GM19099 (cell line): ENCODE results near the gene LIG3.

ENCODE experiments used
- POLR2A ChIP-seq: IDR thresholded peaks from 3 replicates; pipeline ENCODE4 v1.6.1; 2011; ENCODE audit warnings: low read depth; ENCODE audit not compliant: insufficient read length; ENCODE audit errors: extremely low read depth

Gene LIG3

DNA sequence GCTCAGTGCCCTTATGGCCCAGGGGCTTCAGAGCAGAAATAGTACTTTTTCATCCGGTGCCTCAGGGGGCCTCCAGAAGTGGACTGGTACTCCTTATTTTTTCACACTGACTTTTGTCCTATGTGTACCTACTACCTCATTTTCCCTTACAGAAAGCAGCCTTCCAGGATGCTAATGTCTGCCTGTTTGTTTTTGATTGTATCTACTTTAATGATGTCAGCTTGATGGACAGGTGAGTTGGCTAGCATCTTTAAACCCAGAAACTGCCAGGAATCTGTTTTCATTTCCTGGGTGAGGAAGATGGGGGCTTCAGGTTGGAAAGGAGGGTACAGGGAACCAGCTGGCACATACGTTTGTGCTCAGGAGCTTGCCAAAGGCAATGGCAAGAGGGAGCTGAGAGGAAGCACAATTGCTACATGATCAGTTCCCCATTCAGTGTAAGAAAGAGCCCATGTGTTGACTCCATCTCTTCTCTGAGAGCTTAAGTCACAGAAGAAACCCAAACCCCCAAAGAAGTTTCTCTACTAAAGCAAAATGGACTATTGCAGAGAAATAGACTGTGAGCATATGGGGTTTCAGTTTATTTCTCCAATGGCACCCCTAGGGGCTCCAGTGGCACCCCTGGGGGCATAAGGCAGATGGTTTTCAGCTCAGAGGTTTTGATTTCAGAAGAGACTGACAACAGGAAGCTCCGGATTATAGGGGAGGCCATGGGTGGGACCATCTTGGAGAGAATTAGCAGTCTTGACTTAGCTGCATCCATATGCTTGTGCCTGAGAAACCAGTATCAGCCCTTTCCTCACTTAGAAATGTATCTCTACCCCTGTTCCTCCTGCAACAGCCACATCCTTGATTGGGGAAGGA is 16.3 kb downstream of the LIG3 start:
- no peak for TF ChIP-seq POLR2A

DNA sequence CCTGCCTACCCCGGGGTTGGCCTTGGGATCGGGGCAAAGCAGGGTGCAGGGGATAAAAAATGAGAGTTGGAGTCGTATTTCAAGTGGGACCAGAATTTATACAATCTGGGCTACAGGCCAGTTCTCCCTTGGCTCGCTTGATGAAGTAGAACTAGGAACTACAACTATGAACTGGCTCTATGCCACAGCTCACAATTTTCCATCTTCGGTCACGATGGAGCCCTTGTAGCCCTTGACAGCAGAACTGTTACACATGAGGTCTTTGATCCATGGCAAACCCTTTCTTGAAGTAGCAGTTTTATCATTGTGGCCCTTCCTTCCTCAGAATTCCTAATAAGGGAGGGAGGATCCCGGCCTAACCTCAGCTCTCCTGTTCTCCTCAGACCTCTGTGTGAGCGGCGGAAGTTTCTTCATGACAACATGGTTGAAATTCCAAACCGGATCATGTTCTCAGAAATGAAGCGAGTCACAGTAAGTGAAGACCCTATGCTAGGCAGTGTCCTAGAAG is 17.1 kb downstream of the LIG3 start:
- no peak for TF ChIP-seq POLR2A

DNA sequence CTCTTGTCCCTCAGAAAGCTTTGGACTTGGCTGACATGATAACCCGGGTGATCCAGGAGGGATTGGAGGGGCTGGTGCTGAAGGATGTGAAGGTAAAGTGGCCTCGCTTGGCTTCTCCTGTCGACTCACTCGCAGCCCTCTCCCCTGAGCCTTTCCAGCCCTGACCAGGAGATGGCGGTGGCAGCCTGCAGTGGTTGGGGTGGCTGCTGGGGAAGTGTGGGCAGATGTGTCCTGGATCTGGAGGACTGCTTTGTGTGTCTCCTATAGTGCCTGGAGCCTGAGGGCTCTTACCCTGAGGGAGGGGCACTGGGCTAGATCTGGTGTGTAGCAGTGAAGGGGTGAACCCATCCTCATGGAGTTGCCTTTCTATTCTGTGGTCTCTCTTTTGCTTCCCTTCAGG is 17.9 kb downstream of the LIG3 start:
- no peak for TF ChIP-seq POLR2A

DNA sequence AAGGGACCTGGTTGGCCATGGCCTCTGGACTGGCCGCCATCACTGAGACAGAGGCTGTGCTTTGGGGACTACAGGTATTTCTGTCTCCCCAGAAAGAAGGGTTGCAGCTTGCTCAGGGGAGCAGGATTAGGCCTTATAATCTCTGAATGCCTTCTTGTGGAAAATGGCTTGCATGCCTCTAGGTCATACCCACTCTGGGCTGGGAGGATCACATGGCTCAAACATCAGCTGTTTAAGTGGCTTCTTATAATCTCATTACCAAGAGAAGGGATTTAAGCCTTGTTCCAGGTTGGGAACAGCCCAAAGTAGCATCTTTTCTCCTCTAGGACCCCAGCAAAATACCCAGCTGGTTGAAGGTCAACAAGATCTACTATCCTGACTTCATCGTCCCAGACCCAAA is 19.1 kb downstream of the LIG3 start:
- no peak for TF ChIP-seq POLR2A

DNA sequence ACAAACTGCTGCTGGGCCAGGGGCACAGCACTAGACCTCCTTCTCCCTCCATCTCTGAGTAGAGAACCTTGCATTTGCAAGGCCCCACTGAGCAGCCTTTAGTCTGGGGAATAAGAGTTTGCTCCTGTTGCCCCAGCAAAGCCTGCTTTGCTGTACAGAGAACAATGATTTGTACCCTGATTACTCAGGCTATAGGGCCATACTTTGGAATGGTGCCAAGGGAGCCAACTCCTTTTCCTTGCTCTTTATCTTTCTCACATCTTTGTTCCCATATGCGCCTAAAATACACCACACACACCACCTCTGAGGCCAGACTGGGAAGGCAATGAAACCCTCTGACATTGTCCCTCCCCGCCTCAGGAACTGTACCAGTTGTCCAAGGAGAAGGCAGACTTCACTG is 21.2 kb downstream of the LIG3 start:
- TF ChIP-seq POLR2A, result no peak

DNA sequence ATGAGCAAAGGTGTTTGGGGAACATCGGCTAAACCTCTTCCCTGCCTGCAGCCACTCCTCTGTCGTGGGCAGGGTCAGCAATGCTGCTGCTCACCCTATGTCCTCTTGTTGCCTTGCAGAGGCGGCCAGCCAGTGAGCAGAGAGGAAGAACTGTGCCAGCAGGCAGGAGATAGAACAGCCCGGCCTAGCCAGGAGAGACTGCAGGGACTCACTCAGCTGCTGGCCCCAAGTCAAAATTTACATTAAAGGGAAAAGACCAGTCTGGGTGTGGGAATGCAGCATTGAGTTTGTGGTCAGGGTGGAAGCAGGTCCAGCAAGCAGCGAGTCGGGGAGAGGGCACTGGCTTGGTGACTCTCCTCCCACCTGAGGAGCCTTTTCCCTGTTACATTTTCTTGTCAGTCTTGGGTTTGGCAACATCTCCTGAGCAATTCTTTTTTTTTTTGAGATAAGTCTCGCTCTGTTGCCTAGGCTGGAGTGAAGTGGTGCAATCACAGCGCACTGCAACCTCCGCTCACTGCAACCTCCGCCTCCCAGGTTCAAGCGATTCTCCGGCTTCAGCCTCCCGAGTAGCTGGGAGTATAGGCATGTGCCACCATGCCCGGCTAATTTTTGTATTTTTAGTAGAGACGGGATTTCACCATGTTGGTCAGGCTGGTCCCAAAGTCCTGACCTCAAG is 22.7 kb downstream of the LIG3 start:
- TF ChIP-seq POLR2A, result no peak

DNA sequence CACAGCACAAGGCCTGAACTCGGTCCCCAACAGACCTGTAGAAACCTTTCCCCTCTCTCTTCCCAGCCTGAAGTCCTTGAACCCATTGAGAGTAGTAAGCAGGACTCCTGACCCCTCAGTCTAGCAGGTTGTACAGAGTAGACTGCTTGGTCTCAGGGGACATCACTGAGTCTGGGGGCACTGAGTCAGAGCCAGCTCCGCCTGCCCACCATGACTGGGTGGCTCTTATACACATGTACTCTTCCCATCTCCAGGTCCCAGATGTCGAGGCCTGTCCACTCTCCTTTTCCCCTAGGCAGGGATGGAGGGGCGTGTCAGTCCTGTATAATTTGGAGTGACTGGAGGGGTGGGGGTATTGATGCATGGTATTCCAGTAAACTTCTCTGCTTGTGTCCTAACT is 23.5 kb downstream of the LIG3 start:
- TF ChIP-seq POLR2A, result no peak

DNA sequence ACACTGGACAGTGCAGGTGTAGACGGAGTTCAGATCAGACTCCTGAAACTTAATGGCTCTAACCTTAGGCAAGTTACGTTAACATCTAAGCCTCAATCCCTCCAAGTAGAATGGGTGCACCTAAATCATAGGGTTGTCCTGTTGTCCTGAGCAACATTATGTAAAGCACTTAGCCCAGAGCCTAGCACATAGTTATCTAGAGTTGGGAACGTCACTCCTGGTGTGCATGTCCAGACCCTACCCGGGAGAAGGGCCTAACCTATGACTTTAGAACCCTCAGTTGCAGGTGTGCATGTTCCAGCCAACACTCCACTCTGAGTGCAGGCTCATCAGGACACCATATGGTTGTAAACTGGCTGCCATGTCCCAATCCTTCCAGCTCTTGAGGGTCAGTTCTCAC is 26.0 kb downstream of the LIG3 start:
- no peak for TF ChIP-seq POLR2A

DNA sequence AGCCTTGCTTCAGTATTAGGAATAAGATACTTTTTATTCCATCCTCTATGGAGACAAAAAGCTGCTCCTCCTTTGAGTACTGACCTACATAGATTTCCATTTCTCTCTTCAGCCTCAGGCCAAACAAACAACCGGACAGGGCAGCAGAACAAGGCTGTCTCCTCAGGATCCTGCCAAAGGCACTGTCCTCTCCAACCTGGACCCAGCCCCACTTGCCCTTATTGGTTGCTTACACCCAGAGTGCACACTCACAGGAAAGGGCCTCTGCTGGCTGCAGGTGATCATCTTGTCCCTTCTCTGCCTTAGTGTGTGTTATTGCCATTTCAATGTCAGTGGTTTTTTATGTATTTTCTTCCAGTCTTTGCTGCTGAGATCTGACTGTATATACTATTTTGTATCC is 26.6 kb downstream of the LIG3 start:
- TF ChIP-seq POLR2A, result no peak

DNA sequence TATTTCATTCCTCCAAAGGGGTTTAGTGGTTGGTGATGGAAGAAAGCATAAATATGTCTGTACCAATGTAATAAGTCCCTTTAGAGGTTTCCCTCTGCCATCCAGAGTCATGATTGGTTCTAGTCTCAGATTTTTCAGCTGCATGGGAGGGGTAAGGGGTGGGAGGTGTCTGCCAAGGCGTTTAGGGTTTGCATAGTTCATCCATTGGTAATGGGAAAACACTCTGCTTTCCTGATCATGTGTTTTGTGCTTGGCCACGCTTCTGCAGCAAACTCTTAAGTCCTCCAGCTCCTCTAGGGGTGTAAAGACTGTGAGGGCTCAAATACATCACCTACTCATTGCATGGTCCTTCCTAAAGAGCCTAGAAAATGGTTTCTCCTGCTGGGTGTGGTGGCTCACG is 29.8 kb downstream of the LIG3 start:
- no peak for TF ChIP-seq POLR2A

DNA sequence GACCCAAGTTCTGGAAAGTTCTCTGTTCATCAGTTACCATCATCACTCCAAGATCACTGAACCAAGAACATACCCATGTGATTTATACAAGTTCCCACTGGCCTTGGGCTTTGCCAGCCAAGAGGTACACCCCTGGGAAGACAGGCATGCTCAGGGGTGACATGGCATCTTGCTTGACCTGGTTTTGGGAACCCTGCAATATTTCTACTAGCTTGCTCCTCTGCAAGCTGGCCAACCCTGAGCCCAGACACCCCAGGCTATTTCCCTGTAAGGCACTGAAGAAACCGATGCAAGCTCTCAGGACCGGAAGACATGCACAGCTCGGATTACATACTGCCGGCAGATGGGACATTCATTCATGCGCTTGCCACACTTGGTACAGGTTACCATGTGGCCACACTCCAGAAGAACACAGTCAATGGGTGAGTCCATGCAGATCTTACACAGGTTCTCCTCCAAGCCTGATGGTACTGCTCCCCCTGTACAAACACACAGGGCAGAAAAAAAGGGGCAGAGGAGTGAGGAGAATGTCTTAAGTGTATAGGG is 31.4 kb downstream of the LIG3 start:
- no peak for TF ChIP-seq POLR2A

DNA sequence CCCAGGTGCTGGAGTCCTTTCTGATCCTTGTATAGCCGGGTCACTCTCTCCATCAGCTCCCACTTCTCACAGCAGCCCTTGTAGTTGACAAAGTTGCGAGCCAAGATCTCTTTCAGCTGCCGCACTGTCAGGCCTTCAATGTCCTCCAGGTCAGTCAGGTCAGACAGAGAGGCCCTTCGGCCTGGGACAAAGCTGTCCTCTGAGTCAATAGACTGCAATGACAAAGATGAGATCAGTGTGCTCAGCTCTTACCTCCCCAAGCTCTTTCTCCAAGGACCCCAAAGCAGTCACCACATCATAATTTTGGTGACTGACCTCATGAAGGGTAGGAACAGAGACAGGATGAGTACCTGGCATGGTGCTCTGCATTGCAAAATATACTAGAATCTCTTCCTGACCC is 36.1 kb downstream of the LIG3 start:
- no peak for TF ChIP-seq POLR2A

DNA sequence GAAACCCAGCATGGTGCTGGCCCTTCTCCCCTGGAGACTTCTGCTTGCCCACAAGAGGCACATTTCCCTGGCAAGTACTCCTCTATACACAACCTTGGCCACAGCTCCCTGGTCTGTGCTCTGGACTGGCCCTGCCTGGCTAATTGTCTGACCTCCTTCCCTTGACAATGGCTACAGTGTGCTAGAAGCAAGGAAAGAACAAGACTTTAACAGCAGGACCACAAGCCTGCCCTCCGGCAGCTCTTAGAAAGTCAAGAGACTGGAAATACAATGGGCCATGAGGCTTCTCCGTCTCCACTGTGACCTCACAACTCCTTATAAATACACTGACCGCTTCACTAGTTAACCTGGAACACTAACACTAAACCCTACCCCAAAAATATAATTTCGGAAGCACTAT is 36.7 kb downstream of the LIG3 start:
- no peak for TF ChIP-seq POLR2A

DNA sequence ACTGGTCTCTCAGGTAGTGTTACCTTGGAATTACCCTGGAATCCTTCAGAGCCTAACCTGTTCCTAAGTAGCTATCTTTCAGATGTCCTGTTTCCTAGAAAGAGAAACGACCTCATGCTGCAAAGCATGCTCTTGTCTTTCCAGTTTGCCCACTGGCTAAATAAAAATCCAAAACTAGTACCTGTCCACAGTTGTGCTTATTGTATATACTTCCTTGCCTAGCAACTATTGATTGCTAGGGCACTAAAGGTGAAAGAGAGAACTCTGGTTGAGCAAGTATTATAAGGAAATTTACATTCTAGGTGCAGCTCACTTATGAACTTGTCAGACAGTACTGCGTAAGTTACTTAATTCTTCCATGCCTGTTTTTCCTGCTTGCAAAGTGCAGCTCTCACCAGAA is 38.5 kb downstream of the LIG3 start:
- TF ChIP-seq POLR2A, result no peak

DNA sequence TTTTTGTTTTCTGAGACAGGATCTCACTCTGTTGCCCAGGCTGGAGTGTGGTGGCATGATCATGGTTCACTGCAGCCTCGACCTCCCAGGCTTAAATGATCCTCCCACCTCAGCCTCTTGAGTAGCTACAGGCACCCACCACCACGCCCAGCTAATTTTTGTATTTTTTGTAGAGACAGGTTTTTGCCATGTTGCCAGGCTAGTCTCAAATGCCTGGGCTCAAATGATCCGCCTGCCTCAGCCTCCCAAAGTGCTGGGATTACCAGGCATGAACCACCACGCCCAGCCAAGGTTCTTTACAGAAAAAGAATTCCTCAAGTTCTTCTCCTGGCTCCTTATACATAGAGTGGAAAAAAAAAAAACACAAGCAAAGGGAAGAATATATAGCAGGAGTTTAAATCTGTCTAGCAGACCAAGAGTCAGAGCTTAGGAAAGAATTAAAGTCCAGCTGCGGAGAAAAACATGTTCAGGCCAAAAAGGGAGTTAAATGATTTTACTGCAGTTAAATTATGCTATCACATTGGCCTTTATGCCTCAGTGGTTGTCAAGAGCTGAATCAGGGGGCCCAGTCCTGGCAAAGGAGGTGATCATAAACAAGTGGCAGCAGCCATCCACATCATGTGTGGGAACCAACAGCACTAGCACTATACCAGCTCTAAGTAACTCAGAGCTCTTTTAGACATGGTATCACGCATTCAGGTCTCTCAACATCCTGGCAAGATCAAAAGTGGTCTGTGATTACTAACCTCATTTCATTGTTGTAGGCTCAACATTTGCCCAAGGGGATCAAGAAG is 39.3 kb downstream of the LIG3 start:
- TF ChIP-seq POLR2A, result no peak

DNA sequence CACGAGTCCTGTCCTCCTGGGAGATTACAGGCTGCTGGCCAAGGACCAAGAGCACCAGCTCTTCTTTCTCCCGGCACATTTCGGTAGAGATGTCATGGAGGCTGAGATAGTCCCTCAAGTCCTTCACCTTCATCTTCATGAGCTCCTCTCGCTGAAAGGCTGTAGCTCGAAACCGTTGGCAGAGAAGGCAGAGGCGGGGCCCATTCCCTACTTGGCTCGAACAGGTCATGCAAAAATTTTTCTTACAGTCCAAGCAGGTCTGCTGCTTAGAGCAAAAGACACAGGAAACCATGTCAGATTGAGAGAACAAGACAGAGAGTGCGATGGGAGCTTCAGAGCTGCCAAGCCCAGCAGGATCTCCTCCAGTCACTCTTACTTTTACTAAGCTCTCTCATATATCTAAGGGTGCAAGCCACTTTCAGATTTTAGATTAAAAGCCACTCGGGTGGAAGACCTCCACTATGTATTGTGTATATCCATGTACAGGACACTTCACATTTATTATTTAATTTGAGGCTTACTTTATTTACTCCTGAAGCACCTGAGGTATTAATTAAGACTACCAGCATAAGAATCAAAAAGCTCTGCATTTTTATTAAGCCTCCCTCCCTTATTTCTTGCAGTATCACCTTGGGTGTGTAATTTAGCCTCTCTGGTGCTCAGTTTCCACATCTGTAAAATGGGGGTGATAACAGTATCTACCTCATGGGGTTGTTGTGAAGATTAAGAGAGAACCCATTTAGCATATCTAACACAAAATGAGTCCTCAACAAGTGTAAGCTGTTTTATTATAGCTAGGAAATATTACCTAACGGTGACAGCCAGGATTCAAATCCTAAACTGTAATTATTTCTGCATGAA is 41.4 kb downstream of the LIG3 start:
- no peak for TF ChIP-seq POLR2A
